IPS-NIHi7 (cell line): Measurements from ENCODE around the gene GUCA1C.

ENCODE experiments used
- DNase-seq: peaks from one replicate; pipeline ENCODE4 v3.0.0; 2012; ENCODE audit warnings: mixed read lengths; ENCODE audit errors: extremely low spot score

GUCA1C gene

GRCh38 chr3:108953700-108954099 lies at the start of gene GUCA1C:
GUCA1C (minus strand) TSS chr3:108953879; CDS start chr3:108953762, 117 bp downstream.
- no peak for DNase-seq

GRCh38 chr3:108998436-108998835 lies 44.8 kb upstream of the GUCA1C start:
- DNase-seq: no peak

- DNase-seq: no peak
These were observed 32.2 kb upstream of the GUCA1C start for GRCh38 chr3:108985844-108986243.

- no peak for DNase-seq
These were observed 29.4 kb upstream of the GUCA1C start for GRCh38 chr3:108983051-108983450.

GRCh38 chr3:108976058-108976457 lies 22.4 kb upstream of the GUCA1C start:
- DNase-seq: no peak

- no peak for DNase-seq
These were observed 19.3 kb upstream of the GUCA1C start for GRCh38 chr3:108973019-108973418.

GRCh38 chr3:108972482-108972881 lies 18.8 kb upstream of the GUCA1C start:
- no peak for DNase-seq

- no peak for DNase-seq
These were observed 16.9 kb upstream of the GUCA1C start for GRCh38 chr3:108970561-108970960.

GRCh38 chr3:108966773-108967172 lies 13.1 kb upstream of the GUCA1C start:
- no peak for DNase-seq

GRCh38 chr3:108959017-108959416 lies 5.3 kb upstream of the GUCA1C start:
- peak; percentile 19 for DNase-seq

GRCh38 chr3:108953210-108953609 lies 469 bp downstream of the GUCA1C start:
- no peak for DNase-seq

GRCh38 chr3:108951820-108952501 lies 1.7 kb downstream of the GUCA1C start:
- DNase-seq: no peak

- DNase-seq: no peak
These were observed 5.8 kb downstream of the GUCA1C start for GRCh38 chr3:108947855-108948254.

GRCh38 chr3:108946292-108947285 lies 7.1 kb downstream of the GUCA1C start:
- DNase-seq: no peak

- DNase-seq: no peak
These were observed 13.0 kb downstream of the GUCA1C start for GRCh38 chr3:108940568-108941263.

GRCh38 chr3:108940166-108940565 lies 13.5 kb downstream of the GUCA1C start:
- DNase-seq: no peak

GRCh38 chr3:108936924-108937689 lies 16.6 kb downstream of the GUCA1C start:
- DNase-seq: no peak

- DNase-seq: no peak
These were observed 22.6 kb downstream of the GUCA1C start for GRCh38 chr3:108931035-108931434.

GRCh38 chr3:108918866-108919265 lies 34.8 kb downstream of the GUCA1C start:
- no peak for DNase-seq

- peak; percentile 79 for DNase-seq
These were observed 38.7 kb downstream of the GUCA1C start for GRCh38 chr3:108914774-108915641.
